NT2/D1 (cell line): ENCODE data around the gene TERT.

Experiments
- SUZ12 ChIP-seq: IDR thresholded peaks from 2 replicates; pipeline ENCODE4 v1.6.1; 2011; ENCODE audit not compliant: insufficient read length, insufficient read depth; ENCODE audit errors: extremely low read depth
- YY1 ChIP-seq: IDR thresholded peaks from 2 replicates; pipeline ENCODE4 v1.6.1; 2011; ENCODE audit not compliant: insufficient read length, insufficient read depth
- ZNF274 ChIP-seq: IDR thresholded peaks from 2 replicates; pipeline ENCODE4 v1.6.1; 2011; ENCODE audit warnings: mild to moderate bottlenecking, low read depth, low read length

- TF ChIP-seq YY1 (no peak), SUZ12 (no peak), ZNF274 (no peak)
These were observed 89.3 kb downstream of the TERT start for GRCh38 chr5:1205255-1206180.
